Measurements from ENCODE around the gene TMCO6. TPM values are rescaled to one million over a fixed set of nuclear protein-coding genes. Genes with fewer than 3 reads are reported as not detected.
"Not testable (repeated sequence)": the region's sequence is repeated elsewhere in the genome, so short reads cannot be mapped to it uniquely, and the experiment has no call there.

The TMCO6 gene
- total RNA-seq, 2 experiments from 2014 or later = 20.9 to 21.1 TPM

- H3K4me3 ChIP-seq (ENCODE audit: low read length) = no peak overlapping the region
- DNase-seq (no peak), ATAC-seq (ENCODE audit: poor library complexity) (no peak)
- Mint-ChIP-seq H3K27me3 (peaks cover 11% of the 10 kb centered on the region), H3K4me1 (ENCODE audit: low read depth) (no peaks in the 10 kb centered on the region), H3K27ac (no peak overlapping the region), H3K36me3 (ENCODE audit: low read depth) (no peaks in the 10 kb centered on the region), H3K4me3 (no peak overlapping the region), H3K9me3 (no peaks in the 10 kb centered on the region)
- no peaks in the 10 kb centered on the region for H3K4me1 ChIP-seq (ENCODE audit: insufficient read depth, low read length)
- H3K9me3 ChIP-seq (ENCODE audit: control insufficient read depth in 1 of 2, insufficient read depth in 1 of 2, low read length in 2 of 2) = no peaks in the 10 kb centered on the region
- TF ChIP-seq, protein P1, sequence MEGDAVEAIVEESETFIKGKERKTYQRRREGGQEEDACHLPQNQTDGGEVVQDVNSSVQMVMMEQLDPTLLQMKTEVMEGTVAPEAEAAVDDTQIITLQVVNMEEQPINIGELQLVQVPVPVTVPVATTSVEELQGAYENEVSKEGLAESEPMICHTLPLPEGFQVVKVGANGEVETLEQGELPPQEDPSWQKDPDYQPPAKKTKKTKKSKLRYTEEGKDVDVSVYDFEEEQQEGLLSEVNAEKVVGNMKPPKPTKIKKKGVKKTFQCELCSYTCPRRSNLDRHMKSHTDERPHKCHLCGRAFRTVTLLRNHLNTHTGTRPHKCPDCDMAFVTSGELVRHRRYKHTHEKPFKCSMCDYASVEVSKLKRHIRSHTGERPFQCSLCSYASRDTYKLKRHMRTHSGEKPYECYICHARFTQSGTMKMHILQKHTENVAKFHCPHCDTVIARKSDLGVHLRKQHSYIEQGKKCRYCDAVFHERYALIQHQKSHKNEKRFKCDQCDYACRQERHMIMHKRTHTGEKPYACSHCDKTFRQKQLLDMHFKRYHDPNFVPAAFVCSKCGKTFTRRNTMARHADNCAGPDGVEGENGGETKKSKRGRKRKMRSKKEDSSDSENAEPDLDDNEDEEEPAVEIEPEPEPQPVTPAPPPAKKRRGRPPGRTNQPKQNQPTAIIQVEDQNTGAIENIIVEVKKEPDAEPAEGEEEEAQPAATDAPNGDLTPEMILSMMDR (IDR thresholded peaks at IDR 0.05) = no peak
- H3K27ac ChIP-seq (ENCODE audit: low read depth in 1 of 2, low read length in 2 of 2) = no peak overlapping the region
- CTCF ChIA-PET = no interaction called here
- H3K27me3 ChIP-seq (ENCODE audit: control insufficient read depth in 1 of 2, insufficient read depth in 2 of 2, low read length in 2 of 2) = no peaks in the 10 kb centered on the region
- POLR2A ChIA-PET = interaction anchor here (1.1 to 1.3 kb wide), 2 partner anchors 47 to 110 kb away, joined by 3 to 4 read pairs; partner anchors contain the start of genes IK and NDUFA2
- no peaks in the 10 kb centered on the region for H3K36me3 ChIP-seq (ENCODE audit: insufficient read depth, low read length)
- intact Hi-C loops (cut with DNase I, micrococcal nuclease) = no loop called here
Measured at GRCh38 chr5:140600096-140600495, 39.2 kb upstream of the TMCO6 start.

DNA sequence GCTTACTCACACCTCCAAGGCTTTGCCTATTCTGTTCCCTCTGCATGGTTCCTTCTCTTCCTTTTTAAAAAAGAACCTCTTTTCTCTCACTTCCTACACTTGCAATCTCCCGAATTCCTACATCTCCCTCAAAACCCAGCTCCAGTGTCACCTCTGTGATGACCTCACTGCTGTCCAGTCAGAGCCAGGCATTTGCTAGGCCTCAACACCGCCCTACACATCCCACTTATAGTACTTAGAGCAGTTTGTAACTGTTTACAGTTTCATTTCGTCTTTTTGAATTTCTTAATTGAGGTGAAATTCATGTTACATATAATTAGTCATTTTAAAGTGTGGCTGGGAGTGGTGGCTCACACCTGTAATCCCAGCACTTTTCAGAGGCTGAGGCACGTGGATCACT, 37.1 kb upstream of the TMCO6 start:
- Mint-ChIP-seq H3K27ac (no peak overlapping the region), H3K9me3 (no peaks in the 10 kb centered on the region), H3K27me3 (peaks cover 5% of the 10 kb centered on the region), H3K4me1 (ENCODE audit: low read depth) (no peaks in the 10 kb centered on the region), H3K36me3 (ENCODE audit: low read depth) (no peaks in the 10 kb centered on the region), H3K4me3 (no peak overlapping the region)
- ATAC-seq (ENCODE audit: poor library complexity) (no peak), DNase-seq (peak in 2 of 14 experiments; percentile 30 to 32)
- intact Hi-C loops (cut with DNase I, micrococcal nuclease) = no loop called here
- ChIA-PET POLR2A (no interaction called here), CTCF (no interaction called here)
- Histone ChIP-seq H3K4me3 (ENCODE audit: low read length) (no peak overlapping the region), H3K36me3 (ENCODE audit: insufficient read depth, low read length) (no peaks in the 10 kb centered on the region), H3K27me3 (ENCODE audit: control insufficient read depth in 1 of 2, insufficient read depth in 2 of 2, low read length in 2 of 2) (no peaks in the 10 kb centered on the region), H3K4me1 (ENCODE audit: insufficient read depth, low read length) (no peaks in the 10 kb centered on the region), H3K27ac (ENCODE audit: low read depth in 1 of 2, low read length in 2 of 2) (no peak overlapping the region), H3K9me3 (ENCODE audit: control insufficient read depth in 1 of 2, insufficient read depth in 1 of 2, low read length in 2 of 2) (no peaks in the 10 kb centered on the region)
- TF ChIP-seq, protein P1 (IDR thresholded peaks at IDR 0.05) = no peak

DNA sequence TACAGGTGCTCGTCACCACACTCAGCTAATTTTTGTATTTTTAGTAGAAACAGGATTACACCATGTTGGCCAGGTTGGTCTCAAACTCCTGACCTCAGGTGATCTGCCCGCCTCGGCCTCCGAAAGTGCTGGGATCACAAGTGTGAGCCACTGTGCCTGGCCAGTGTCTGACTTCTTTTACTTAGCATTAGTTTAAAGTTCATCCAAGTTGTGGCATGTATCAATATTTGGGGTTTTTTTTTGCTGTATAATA, 35.9 kb upstream of the TMCO6 start:
- POLR2A ChIA-PET; H3K4me3 Mint-ChIP-seq; H3K4me3 ChIP-seq (ENCODE audit: low read length); H3K36me3 ChIP-seq (ENCODE audit: insufficient read depth, low read length); H3K36me3 Mint-ChIP-seq (ENCODE audit: low read depth); H3K27ac ChIP-seq (ENCODE audit: low read depth in 1 of 2, low read length in 2 of 2); ATAC-seq (ENCODE audit: poor library complexity); H3K4me1 ChIP-seq (ENCODE audit: insufficient read depth, low read length); H3K27ac Mint-ChIP-seq; H3K4me1 Mint-ChIP-seq (ENCODE audit: low read depth); H3K27me3 ChIP-seq (ENCODE audit: control insufficient read depth in 1 of 2, insufficient read depth in 2 of 2, low read length in 2 of 2); intact Hi-C loops (cut with DNase I, micrococcal nuclease); H3K9me3 ChIP-seq (ENCODE audit: control insufficient read depth in 1 of 2, insufficient read depth in 1 of 2, low read length in 2 of 2); DNase-seq; H3K27me3 Mint-ChIP-seq; CTCF ChIA-PET; H3K9me3 Mint-ChIP-seq: not testable (repeated sequence)

GRCh38 chr5:140603734-140604133, 35.5 kb upstream of the TMCO6 start:
- Histone ChIP-seq H3K4me1 (ENCODE audit: insufficient read depth, low read length) (no peaks in the 10 kb centered on the region), H3K4me3 (ENCODE audit: low read length) (no peak overlapping the region), H3K9me3 (ENCODE audit: control insufficient read depth in 1 of 2, insufficient read depth in 1 of 2, low read length in 2 of 2) (no peaks in the 10 kb centered on the region), H3K27ac (ENCODE audit: low read depth in 1 of 2, low read length in 2 of 2) (no peak overlapping the region), H3K27me3 (ENCODE audit: control insufficient read depth in 1 of 2, insufficient read depth in 2 of 2, low read length in 2 of 2) (no peaks in the 10 kb centered on the region), H3K36me3 (ENCODE audit: insufficient read depth, low read length) (no peaks in the 10 kb centered on the region)
- Mint-ChIP-seq H3K4me3 (no peak overlapping the region), H3K27ac (no peak overlapping the region), H3K9me3 (no peaks in the 10 kb centered on the region), H3K4me1 (ENCODE audit: low read depth) (no peaks in the 10 kb centered on the region), H3K36me3 (ENCODE audit: low read depth) (no peaks in the 10 kb centered on the region), H3K27me3 (peaks cover 5% of the 10 kb centered on the region)
- POLR2A ChIA-PET = no interaction called here
- CTCF ChIA-PET = no interaction called here
- ATAC-seq (ENCODE audit: poor library complexity) (no peak), DNase-seq (no peak)
- intact Hi-C loops (cut with DNase I, micrococcal nuclease) = no loop called here
- TF ChIP-seq, protein P1 (IDR thresholded peaks at IDR 0.05) = no peak
